Activated CD8-positive, alpha-beta memory T cell treated with anti-CD3 and anti-CD28 coated beads, Interleukin-2, amount 50 U/mL, for 4 hours (primary cell): ENCODE measurements around the gene PEF1.

Experiments used
- DNase-seq: peaks from one replicate; pipeline ENCODE4 v3.0.0-alpha.2; 2020

Gene PEF1

GRCh38 chr1:31581821-31582810 is 62.6 kb downstream of the PEF1 start:
- DNase-seq, result no peak

GRCh38 chr1:31580891-31581603 is 63.6 kb downstream of the PEF1 start:
- DNase-seq, result no peak

- no peak for DNase-seq
These were observed 64.2 kb downstream of the PEF1 start for GRCh38 chr1:31580513-31580870.
